Fibroblast of skin of back (primary cell): Measurements from ENCODE around the gene PDZRN3.
"Not testable (repeated sequence)": the region's sequence is repeated elsewhere in the genome, so short reads cannot be mapped to it uniquely, and the experiment has no call there.

Source experiments
- DNase-seq: peaks from one replicate; pipeline ENCODE4 v3.0.0-alpha.2; 2013

PDZRN3 gene

GRCh38 chr3:73586628-73587027 lies 38.1 kb downstream of the PDZRN3 start:
- DNase-seq, result no peak

GRCh38 chr3:73586190-73586589 lies 38.6 kb downstream of the PDZRN3 start:
- DNase-seq, result no peak

GRCh38 chr3:73584873-73585272 lies 39.9 kb downstream of the PDZRN3 start:
- no peak for DNase-seq

GRCh38 chr3:73582535-73582934 lies 42.2 kb downstream of the PDZRN3 start:
- no peak for DNase-seq

- DNase-seq, result peak; percentile 80
Measured at GRCh38 chr3:73581134-73581846, 43.5 kb downstream of the PDZRN3 start.

- DNase-seq, result peak; percentile 95
Measured at GRCh38 chr3:73580343-73580742, 44.4 kb downstream of the PDZRN3 start.

GRCh38 chr3:73577704-73578103 lies 47.0 kb downstream of the PDZRN3 start:
- DNase-seq, result no peak

GRCh38 chr3:73576999-73577461 lies 47.7 kb downstream of the PDZRN3 start:
- DNase-seq, result peak; percentile 80

- no peak for DNase-seq
Measured at GRCh38 chr3:73575953-73576352, 48.8 kb downstream of the PDZRN3 start.

- DNase-seq, result no peak
Measured at GRCh38 chr3:73575519-73575918, 49.2 kb downstream of the PDZRN3 start.

- no peak for DNase-seq
Measured at GRCh38 chr3:73573204-73573603, 51.5 kb downstream of the PDZRN3 start.

- DNase-seq, result no peak
Measured at GRCh38 chr3:73572368-73572767, 52.4 kb downstream of the PDZRN3 start.

- DNase-seq, result no peak
Measured at GRCh38 chr3:73571238-73571794, 53.4 kb downstream of the PDZRN3 start.

- DNase-seq, result no peak
Measured at GRCh38 chr3:73569246-73569760, 55.4 kb downstream of the PDZRN3 start.

GRCh38 chr3:73568371-73568862 lies 56.3 kb downstream of the PDZRN3 start:
- DNase-seq, result no peak

GRCh38 chr3:73565374-73565773 lies 59.4 kb downstream of the PDZRN3 start:
- not testable (repeated sequence) for DNase-seq

GRCh38 chr3:73563896-73564582 lies 60.7 kb downstream of the PDZRN3 start:
- DNase-seq, result peak; percentile 72

GRCh38 chr3:73561494-73561893 lies 63.2 kb downstream of the PDZRN3 start:
- no peak for DNase-seq

GRCh38 chr3:73559749-73560148 lies 65.0 kb downstream of the PDZRN3 start:
- no peak for DNase-seq

- no peak for DNase-seq
Measured at GRCh38 chr3:73558727-73559075, 66.0 kb downstream of the PDZRN3 start.

- DNase-seq, result peak; percentile 69
Measured at GRCh38 chr3:73557986-73558726, 66.6 kb downstream of the PDZRN3 start.

GRCh38 chr3:73556520-73557372 lies 68.0 kb downstream of the PDZRN3 start:
- DNase-seq, result no peak
